Activated CD8-positive, alpha-beta memory T cell treated with anti-CD3 and anti-CD28 coated beads for 24 hours (primary cell): ENCODE results near the gene PIK3R4.
A peak's percentile ranks its signal among the peaks of the same experiment; 100 is the strongest.

ENCODE experiments used
- DNase-seq: peaks from one replicate; pipeline ENCODE4 v3.0.0-alpha.2; 2020

PIK3R4 gene

GRCh38 chr3:130746246-130747039 is at the start of gene PIK3R4:
TSS of gene PIK3R4 (minus strand) at chr3:130746829. CDS start at chr3:130745218, 1,611 bp downstream.
- peak; percentile 94 for DNase-seq

- no peak for DNase-seq
Observed at GRCh38 chr3:130795396-130795795, 48.8 kb upstream of the PIK3R4 start.

GRCh38 chr3:130792246-130792645 is 45.6 kb upstream of the PIK3R4 start:
- DNase-seq = no peak

GRCh38 chr3:130789782-130790322 is 43.2 kb upstream of the PIK3R4 start:
- no peak for DNase-seq

- no peak for DNase-seq
Observed at GRCh38 chr3:130787422-130788068, 40.9 kb upstream of the PIK3R4 start.

- DNase-seq = no peak
Observed at GRCh38 chr3:130786306-130786705, 39.7 kb upstream of the PIK3R4 start.

GRCh38 chr3:130783629-130784028 is 37.0 kb upstream of the PIK3R4 start:
- DNase-seq = no peak

- DNase-seq = no peak
Observed at GRCh38 chr3:130779486-130779885, 32.9 kb upstream of the PIK3R4 start.

GRCh38 chr3:130779031-130779430 is 32.4 kb upstream of the PIK3R4 start:
- no peak for DNase-seq

- no peak for DNase-seq
Observed at GRCh38 chr3:130773366-130773765, 26.7 kb upstream of the PIK3R4 start.

- no peak for DNase-seq
Observed at GRCh38 chr3:130772129-130772528, 25.5 kb upstream of the PIK3R4 start.

- no peak for DNase-seq
Observed at GRCh38 chr3:130770644-130771043, 24.0 kb upstream of the PIK3R4 start.

GRCh38 chr3:130761730-130762311 is 15.2 kb upstream of the PIK3R4 start:
- DNase-seq = no peak

GRCh38 chr3:130760922-130761321 is 14.3 kb upstream of the PIK3R4 start:
- no peak for DNase-seq

- peak; percentile 65 for DNase-seq
Observed at GRCh38 chr3:130759692-130760338, 13.2 kb upstream of the PIK3R4 start.

GRCh38 chr3:130758624-130759369 is 12.2 kb upstream of the PIK3R4 start:
- DNase-seq = no peak

- DNase-seq = no peak
Observed at GRCh38 chr3:130757611-130758150, 11.1 kb upstream of the PIK3R4 start.

GRCh38 chr3:130755666-130756065 is 9.0 kb upstream of the PIK3R4 start:
- no peak for DNase-seq

GRCh38 chr3:130748981-130749380 is 2.4 kb upstream of the PIK3R4 start:
- no peak for DNase-seq

- no peak for DNase-seq
Observed at GRCh38 chr3:130748467-130748861, 1.8 kb upstream of the PIK3R4 start.

- no peak for DNase-seq
Observed at GRCh38 chr3:130743354-130743753, 3.3 kb downstream of the PIK3R4 start.

- no peak for DNase-seq
Observed at GRCh38 chr3:130741946-130742610, 4.6 kb downstream of the PIK3R4 start.
